PFSK-1 (cell line): ENCODE measurements around the gene RIMS1.

Experiments used
- POLR2AphosphoS5 ChIP-seq: IDR thresholded peaks from 2 replicates; pipeline ENCODE4 v1.6.1; 2012; ENCODE audit warnings: low read depth, mild to moderate bottlenecking, control low read depth, low read length, moderate library complexity
- TAF1 ChIP-seq: IDR thresholded peaks from 2 replicates; pipeline ENCODE4 v1.6.1; 2012; ENCODE audit warnings: low read length, control low read depth, borderline replicate concordance; ENCODE audit not compliant: insufficient read depth
- TF ChIP-seq, protein P1 (sequence below), 2 experiments: IDR thresholded peaks; 2 replicates each; pipeline versions ENCODE4 v1.6.1 to v1.8.0; 2011 to 2012; ENCODE audit warnings: low read depth in 2 of 2, low read length in 2 of 2, control low read depth in 1 of 2, inconsistent platforms in 1 of 2, mild to moderate bottlenecking in 1 of 2, moderate library complexity in 1 of 2; ENCODE audit not compliant: insufficient read depth in 1 of 2

DNA sequence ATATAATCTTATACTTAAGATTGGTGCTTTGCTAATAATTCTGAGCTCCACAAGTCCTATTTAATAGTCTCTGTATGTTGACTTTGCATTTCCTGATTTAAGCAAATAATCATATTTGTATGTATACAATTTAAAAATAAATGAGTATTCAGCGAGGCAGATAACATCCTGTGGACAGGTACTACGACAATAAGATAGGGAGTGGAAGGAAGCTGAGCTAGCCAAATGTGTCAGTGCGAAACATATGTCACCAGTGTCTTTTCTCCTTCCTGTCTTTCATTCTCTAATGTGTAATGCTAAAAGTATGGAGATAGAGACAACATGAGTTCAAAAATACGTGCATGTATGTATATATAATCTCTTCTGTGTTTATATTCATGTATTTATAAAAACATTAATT lies 375.9 kb downstream of the RIMS1 start:
- TF ChIP-seq, protein P1, sequence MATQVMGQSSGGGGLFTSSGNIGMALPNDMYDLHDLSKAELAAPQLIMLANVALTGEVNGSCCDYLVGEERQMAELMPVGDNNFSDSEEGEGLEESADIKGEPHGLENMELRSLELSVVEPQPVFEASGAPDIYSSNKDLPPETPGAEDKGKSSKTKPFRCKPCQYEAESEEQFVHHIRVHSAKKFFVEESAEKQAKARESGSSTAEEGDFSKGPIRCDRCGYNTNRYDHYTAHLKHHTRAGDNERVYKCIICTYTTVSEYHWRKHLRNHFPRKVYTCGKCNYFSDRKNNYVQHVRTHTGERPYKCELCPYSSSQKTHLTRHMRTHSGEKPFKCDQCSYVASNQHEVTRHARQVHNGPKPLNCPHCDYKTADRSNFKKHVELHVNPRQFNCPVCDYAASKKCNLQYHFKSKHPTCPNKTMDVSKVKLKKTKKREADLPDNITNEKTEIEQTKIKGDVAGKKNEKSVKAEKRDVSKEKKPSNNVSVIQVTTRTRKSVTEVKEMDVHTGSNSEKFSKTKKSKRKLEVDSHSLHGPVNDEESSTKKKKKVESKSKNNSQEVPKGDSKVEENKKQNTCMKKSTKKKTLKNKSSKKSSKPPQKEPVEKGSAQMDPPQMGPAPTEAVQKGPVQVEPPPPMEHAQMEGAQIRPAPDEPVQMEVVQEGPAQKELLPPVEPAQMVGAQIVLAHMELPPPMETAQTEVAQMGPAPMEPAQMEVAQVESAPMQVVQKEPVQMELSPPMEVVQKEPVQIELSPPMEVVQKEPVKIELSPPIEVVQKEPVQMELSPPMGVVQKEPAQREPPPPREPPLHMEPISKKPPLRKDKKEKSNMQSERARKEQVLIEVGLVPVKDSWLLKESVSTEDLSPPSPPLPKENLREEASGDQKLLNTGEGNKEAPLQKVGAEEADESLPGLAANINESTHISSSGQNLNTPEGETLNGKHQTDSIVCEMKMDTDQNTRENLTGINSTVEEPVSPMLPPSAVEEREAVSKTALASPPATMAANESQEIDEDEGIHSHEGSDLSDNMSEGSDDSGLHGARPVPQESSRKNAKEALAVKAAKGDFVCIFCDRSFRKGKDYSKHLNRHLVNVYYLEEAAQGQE (IDR thresholded peaks at IDR 0.05; ENCODE audit: insufficient read depth in 1 of 2, low read depth in 2 of 2, low read length in 2 of 2), result no peak
- TF ChIP-seq TAF1 (no peak), POLR2AphosphoS5 (no peak)
